Right cardiac atrium (tissue), 5 donors: ENCODE results near the gene C1QTNF6. TPM values are rescaled to one million over a fixed set of nuclear protein-coding genes. Genes with fewer than 3 reads are reported as not detected.
A peak's percentile ranks its signal among the peaks of the same experiment; 100 is the strongest.
"Not testable (repeated sequence)": the region's sequence is repeated elsewhere in the genome, so short reads cannot be mapped to it uniquely, and the experiment has no call there.

Experiments used
- ATAC-seq, 2 donors: fragments of 200-7000 bp; cut with Tn5 transposase; one replicate each; pipeline versions ENCODE4 v1.8.0 to v1.9.1; 2020; ENCODE audit warnings: moderate library complexity in 2 of 2, mild to moderate bottlenecking in 1 of 2
- DNase-seq, 3 donors: peaks; one replicate each; pipeline ENCODE4 v3.0.0-alpha.2; 2020
- H3K27ac ChIP-seq: one replicate; pipeline ENCODE4 v1.5.1; 2013; ENCODE audit warnings: mild to moderate bottlenecking, low read length, control low read depth, moderate library complexity
- H3K27me3 ChIP-seq: one replicate; pipeline ENCODE4 v1.6.1; 2013; ENCODE audit not compliant: control insufficient read depth, insufficient read depth
- H3K4me1 ChIP-seq: one replicate; pipeline ENCODE4 v1.6.1; 2013; ENCODE audit warnings: low read length; ENCODE audit not compliant: control insufficient read depth, insufficient read depth
- H3K4me3 ChIP-seq: one replicate; pipeline ENCODE4 v1.5.1; 2013; ENCODE audit warnings: low read length, control low read depth
- H3K9me3 ChIP-seq: one replicate; pipeline ENCODE4 v1.6.1; 2013; ENCODE audit warnings: low read length; ENCODE audit not compliant: control insufficient read depth
- WGBS: extraction: QIAGEN DNeasy Blood & Tissue Kit; methylation state at CpG from one replicate; pipeline ENCODE4 v1.1.7; 2013; 5-methylcytosine and 5-hydroxymethylcytosine counted together
- intact Hi-C, 4 donors: fragments of 100-400 bp; cut with DNase I; formaldehyde crosslinking; loops; one replicate each; pipeline versions ENCODE4 v1.11.0 to v1.14.0; 2022 to 2023
- long read RNA-seq, 4 donors: library from polyadenylated mRNA; unstranded; transcript quantifications; one replicate each; pipeline ENCODE4 v2.0.0, GENCODE V29; 2020 to 2021
- polyA plus RNA-seq: library from polyadenylated mRNA; stranded (reverse); fragments of 200-250 nt; gene quantifications from one replicate; pipeline ENCODE4 v1.2.3, GENCODE V29; 2013
- total RNA-seq, 4 donors: library from RNA; stranded (reverse); fragmentation: NEBNext Ultra II Directional; extraction: Animal tissue kit (Norgen Biotek cat#: 25700); gene quantifications; one replicate each; pipeline ENCODE4 v1.2.1, GENCODE V29; 2021
- donor health status: healthy with polysubstance abuse.
- donor health status: DM: no; HTN: yes; CAD: no.
- donor health status: DM: no; HTN: no; CAD: no.
- donor health status: DM: no; HTN: yes; CAD: no; lungs with severe emphysema.
- donor health status: DM: yes; HTN: yes; CAD: no.

Gene C1QTNF6
- total RNA-seq (1 to 10 TPM; 2.8 to 3.3 (median 2.8) TPM), polyA plus RNA-seq (2.0 TPM)
- long read RNA-seq, donor 1, partial matches to known transcripts = 0 of 4 reads
- long read RNA-seq, donor 1, other reads (novel, unspliced or antisense) = 3 of 4 reads
- long read RNA-seq, donor 2, partial matches to known transcripts = 0 of 2 reads
- long read RNA-seq, donor 2, other reads (novel, unspliced or antisense) = 2 of 2 reads
- long read RNA-seq, donor 3, transcript C1QTNF6-201 (3 exons, 2,934 nt) = major isoform, 5 of 13 reads
- long read RNA-seq, donor 3, partial matches to known transcripts = 5 of 13 reads
- long read RNA-seq, donor 3, other reads (novel, unspliced or antisense) = 2 of 13 reads
- long read RNA-seq, donor 4, partial matches to known transcripts = 0 of 3 reads
- long read RNA-seq, donor 4, other reads (novel, unspliced or antisense) = 1 of 3 reads

- Histone ChIP-seq H3K4me3 (peak within 1 kb of the TSS; percentile 25), H3K27me3 (no peaks in the 10 kb centered on the region), H3K4me1 (peaks cover 9% of the 10 kb centered on the region), H3K9me3 (no peaks in the 10 kb centered on the region), H3K27ac (peak within 1 kb of the TSS; percentile 76)
- DNase-seq (peak; percentile 66 to 86 (median 83)), ATAC-seq (peak; percentile 88 to 93)
- intact Hi-C loops = no loop called here
- 18% methylated on average over 17 of the region's 17 CpGs for WGBS
These were observed at the start of gene C1QTNF6 for GRCh38 chr22:37187891-37188761. Gene C1QTNF6 (minus strand): TSS chr22:37188247. CDS start chr22:37188213, 34 bp downstream.

DNA sequence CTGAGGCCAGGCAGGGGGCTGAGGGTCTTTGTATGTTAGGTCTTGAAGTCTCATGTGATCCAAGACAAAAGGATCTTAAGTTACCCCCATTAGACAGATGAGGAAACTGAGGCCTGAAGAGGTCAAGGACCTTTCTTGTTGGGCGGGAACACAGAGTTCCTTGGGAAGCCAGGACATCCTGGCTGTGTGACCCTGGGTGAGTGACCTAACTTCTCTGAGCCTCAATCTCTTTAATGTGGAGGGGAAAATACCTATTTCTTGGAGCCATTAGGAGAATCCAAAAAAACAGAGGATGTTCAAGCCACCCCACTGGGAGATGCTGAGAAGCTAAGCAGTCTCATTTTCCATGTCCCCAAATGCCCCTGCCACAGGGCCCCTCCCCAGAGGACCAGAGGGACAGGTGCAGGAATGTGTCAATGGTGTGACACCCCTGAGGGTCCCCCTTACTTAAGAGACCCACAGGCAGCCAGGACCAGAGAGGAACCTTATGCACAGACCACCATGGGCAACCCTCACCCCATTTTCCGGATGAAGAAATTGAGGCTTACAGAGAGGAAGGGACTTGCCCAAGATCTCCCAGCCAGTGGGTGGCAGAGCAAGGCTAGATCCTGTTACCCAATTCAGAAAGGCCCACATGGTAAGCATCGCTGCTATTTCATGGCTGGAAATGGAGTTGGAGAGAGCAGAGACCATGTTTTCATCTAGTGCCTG, 48.0 kb upstream of the C1QTNF6 start:
- 86% methylated on average over 3 of the region's 3 CpGs for WGBS
- no peak for DNase-seq
- ATAC-seq = no peak
- H3K9me3 ChIP-seq = no peaks in the 10 kb centered on the region
- H3K4me1 ChIP-seq = no peaks in the 10 kb centered on the region
- H3K27me3 ChIP-seq = no peaks in the 10 kb centered on the region
- no peak overlapping the region for H3K27ac ChIP-seq
- no peak overlapping the region for H3K4me3 ChIP-seq
- intact Hi-C loops = no loop called here

- Histone ChIP-seq H3K27me3 (no peaks in the 10 kb centered on the region), H3K9me3 (no peaks in the 10 kb centered on the region), H3K4me3 (no peak overlapping the region), H3K27ac (no peak overlapping the region), H3K4me1 (no peaks in the 10 kb centered on the region)
- intact Hi-C loops = no loop called here
- ATAC-seq = no peak
- 80% methylated on average over 16 of the region's 16 CpGs for WGBS
- DNase-seq = peak in 1 of 3 donors; percentile 28
These were observed 47.0 kb upstream of the C1QTNF6 start for GRCh38 chr22:37234736-37235711.

- Histone ChIP-seq H3K4me3 (no peak overlapping the region), H3K27ac (no peak overlapping the region), H3K9me3 (no peaks in the 10 kb centered on the region), H3K4me1 (no peaks in the 10 kb centered on the region), H3K27me3 (no peaks in the 10 kb centered on the region)
- DNase-seq (peak in 1 of 3 donors; percentile 41), ATAC-seq (no peak)
- intact Hi-C loops = no loop called here
- 51% methylated on average over 27 of the region's 27 CpGs for WGBS
These were observed 45.9 kb upstream of the C1QTNF6 start for GRCh38 chr22:37233751-37234631.

DNA sequence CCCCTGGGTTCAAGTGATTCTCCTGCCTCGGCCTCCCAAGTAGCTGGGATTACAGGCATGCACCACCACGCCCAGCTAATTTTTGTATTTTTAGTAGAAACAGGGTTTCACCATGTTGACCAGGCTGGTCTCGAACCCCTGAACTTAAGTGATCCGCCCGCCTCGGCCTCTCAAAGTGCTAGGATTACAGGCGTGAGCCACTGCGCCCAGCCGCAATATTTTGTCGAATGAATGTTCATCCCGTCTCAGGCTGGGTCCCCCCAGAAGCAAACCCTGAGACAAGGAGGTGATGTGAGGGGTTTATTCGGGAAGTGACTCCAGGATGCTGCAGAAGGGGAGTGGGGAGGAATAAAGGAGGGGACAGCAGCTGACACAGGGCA, 45.3 kb upstream of the C1QTNF6 start:
- intact Hi-C loops, H3K27me3 ChIP-seq, H3K4me3 ChIP-seq, ATAC-seq, H3K27ac ChIP-seq, H3K9me3 ChIP-seq, H3K4me1 ChIP-seq: not testable (repeated sequence)
- 89% methylated on average over 12 of the region's 12 CpGs for WGBS
- peak in 1 of 3 donors; percentile 15 for DNase-seq

DNA sequence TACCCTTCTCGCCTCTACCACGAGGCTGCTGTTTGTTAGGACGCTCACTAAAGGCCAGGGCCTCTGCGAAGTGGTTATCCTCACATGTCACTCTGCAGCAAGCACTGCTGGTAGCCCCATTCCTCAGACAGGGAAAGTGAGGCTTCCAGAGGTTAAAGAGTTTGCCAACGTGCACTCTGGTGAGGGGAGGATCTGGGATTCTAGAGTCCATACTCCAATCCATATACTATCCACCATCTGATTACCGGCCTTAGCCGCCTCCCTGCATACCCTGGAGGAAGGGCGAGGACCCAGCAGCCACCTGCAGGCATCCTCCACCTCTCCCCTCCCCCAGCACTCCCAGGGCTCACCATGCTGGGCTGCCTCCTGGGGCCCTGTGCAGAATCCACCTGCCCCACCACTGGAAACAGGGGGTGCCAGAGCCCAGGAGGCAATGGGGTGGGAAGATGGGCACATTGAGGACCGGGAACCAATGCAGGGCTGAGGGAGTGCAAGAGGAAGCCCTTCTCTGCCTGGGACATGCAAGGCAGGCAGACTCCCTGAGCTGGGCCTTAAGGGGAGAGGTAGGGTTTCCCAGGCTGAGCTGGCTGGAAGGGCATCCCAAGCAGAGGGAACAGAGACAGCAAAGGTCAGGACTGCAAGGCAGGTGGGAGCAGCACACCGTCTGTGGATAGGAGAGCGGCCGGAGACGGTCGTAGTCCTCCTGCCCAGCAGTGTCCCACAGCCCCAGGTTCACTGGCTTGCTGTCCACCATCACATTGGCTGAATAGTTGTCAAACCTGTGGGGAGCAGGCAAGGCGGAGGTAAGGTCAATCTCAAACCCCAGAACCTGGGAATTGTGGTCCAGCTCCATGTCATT, 44.3 kb upstream of the C1QTNF6 start:
- 80% methylated on average over 15 of the region's 15 CpGs for WGBS
- H3K4me3 ChIP-seq = no peak overlapping the region
- no peaks in the 10 kb centered on the region for H3K4me1 ChIP-seq
- intact Hi-C loops = no loop called here
- no peak for ATAC-seq
- no peak overlapping the region for H3K27ac ChIP-seq
- no peaks in the 10 kb centered on the region for H3K27me3 ChIP-seq
- DNase-seq = peak in 1 of 3 donors; percentile 42
- H3K9me3 ChIP-seq = no peaks in the 10 kb centered on the region

GRCh38 chr22:37231406-37232139, 43.5 kb upstream of the C1QTNF6 start:
- WGBS = 75% methylated on average over 21 of the region's 21 CpGs
- Histone ChIP-seq H3K4me3 (no peak overlapping the region), H3K27me3 (no peaks in the 10 kb centered on the region), H3K9me3 (no peaks in the 10 kb centered on the region), H3K4me1 (no peaks in the 10 kb centered on the region), H3K27ac (no peak overlapping the region)
- intact Hi-C loops = no loop called here
- peak in 1 of 3 donors; percentile 30 for DNase-seq
- no peak for ATAC-seq

- H3K4me1 ChIP-seq = no peaks in the 10 kb centered on the region
- no peaks in the 10 kb centered on the region for H3K27me3 ChIP-seq
- H3K27ac ChIP-seq = no peak overlapping the region
- no peak overlapping the region for H3K4me3 ChIP-seq
- ATAC-seq (no peak), DNase-seq (peak in 1 of 3 donors; percentile 25)
- 75% methylated on average over 14 of the region's 14 CpGs for WGBS
- no peaks in the 10 kb centered on the region for H3K9me3 ChIP-seq
- intact Hi-C loops = no loop called here
These were observed 42.8 kb upstream of the C1QTNF6 start for GRCh38 chr22:37230673-37231405.
